Hematopoietic multipotent progenitor cell treated with erythropoietin and hydrocortisone succinate and interleukin-3 and kit ligand, for 8 days (in vitro differentiated cells): ENCODE results near the gene ATP13A3.
"Not testable (repeated sequence)": the region's sequence is repeated elsewhere in the genome, so short reads cannot be mapped to it uniquely, and the experiment has no call there.

Source experiments
- DNase-seq: peaks from one replicate; pipeline ENCODE4 v3.0.0-alpha.2; 2015

The ATP13A3 gene

GRCh38 chr3:194499516-194499915 lies 12.7 kb upstream of the ATP13A3 start:
- not testable (repeated sequence) for DNase-seq

GRCh38 chr3:194497799-194498575 lies 11.2 kb upstream of the ATP13A3 start:
- no peak for DNase-seq

DNA sequence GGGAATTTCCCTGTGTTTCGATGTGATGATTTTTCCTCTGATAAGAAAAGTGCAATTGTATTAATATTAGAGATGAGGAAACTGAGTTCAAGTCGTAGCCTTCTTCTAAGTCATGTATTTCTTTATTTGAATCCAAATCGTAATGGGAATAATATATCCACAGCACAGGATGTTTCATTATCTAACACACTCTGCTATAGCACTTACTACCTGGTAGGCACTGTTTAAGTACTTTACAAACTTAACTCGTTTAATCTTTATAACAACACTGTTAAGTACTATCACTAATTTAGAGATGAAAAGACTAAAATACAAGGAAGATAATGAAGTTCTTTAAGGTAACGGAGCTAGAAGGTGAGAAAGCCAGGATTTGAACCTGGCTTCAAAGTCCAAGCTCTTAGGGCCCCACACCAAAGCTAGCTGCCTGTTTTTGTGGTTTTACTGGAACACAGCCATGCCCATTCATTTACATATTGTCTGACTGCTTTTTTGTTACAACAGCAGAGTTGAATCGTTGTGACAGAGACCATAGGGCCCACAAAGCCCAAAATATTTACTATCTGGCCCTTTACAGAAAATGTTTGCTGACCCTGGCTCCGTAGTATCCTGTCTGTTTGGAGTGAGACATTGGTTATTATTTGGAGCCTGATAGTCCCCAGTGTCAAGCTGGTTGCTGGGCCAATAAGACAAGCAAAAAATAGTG lies 9.6 kb upstream of the ATP13A3 start:
- peak; percentile 59 for DNase-seq

DNA sequence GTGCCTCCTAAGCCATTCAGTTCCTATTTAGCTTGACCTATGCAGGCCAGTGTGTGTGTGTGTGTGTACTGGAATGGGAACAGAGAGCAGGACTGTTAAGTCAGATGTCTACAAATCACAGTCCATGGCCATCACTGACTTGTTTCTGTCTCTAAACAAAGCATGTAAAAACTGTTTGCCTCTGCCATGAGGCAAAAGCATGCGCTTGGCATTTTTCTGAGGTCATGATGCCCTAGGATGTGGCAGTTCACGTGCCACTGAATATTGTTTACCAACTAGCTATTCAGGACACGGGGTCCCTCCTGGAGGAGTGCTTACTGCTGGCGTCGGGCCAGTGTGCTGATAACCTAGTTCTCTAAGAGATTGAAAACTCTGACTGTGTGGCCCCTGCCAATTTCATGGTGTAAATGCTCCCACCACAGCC lies 8.2 kb upstream of the ATP13A3 start:
- DNase-seq: no peak

DNA sequence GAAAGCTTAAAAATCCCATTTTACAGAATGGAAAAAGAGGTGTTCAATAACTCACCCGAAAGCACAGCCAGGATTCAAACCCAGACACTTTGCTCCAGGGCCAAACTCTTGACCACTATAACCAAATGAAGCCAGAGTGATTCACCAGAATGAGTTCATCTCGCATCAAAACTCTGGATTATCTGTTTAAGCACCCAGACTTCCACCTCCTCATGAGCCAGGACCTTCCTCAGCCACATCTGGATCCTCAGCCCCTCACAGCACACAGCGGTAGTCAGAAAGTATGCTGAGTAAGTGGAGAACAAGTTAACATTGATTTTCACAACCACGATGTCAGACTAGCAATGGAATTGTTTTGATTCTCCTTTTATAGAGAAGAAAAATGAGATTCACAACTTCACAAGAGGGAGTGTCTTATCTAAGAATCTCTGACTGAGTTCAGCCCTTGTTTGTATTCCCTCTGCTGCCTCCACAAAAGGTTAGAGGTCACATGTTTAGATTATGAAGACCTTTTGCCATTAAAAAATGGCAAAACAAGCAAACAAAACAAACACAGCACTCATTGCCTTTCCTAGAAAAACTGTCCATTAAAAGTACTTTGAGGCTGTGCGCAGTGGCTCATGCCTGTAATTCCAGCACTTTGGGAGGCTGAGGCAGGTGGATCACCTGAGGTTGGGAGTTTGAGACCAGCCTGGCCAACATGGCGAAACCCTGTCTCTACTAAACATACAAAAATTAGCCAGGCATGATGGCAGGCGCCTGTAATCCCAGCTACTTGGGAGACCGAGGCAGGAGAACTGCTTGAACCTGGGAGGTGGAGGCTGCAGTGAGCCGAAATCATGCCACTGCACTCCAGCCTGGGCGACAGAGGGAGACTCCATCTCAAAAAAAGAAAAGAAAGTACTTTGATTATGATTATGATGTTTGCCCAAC lies 7.5 kb upstream of the ATP13A3 start:
- DNase-seq: not testable (repeated sequence)

DNA sequence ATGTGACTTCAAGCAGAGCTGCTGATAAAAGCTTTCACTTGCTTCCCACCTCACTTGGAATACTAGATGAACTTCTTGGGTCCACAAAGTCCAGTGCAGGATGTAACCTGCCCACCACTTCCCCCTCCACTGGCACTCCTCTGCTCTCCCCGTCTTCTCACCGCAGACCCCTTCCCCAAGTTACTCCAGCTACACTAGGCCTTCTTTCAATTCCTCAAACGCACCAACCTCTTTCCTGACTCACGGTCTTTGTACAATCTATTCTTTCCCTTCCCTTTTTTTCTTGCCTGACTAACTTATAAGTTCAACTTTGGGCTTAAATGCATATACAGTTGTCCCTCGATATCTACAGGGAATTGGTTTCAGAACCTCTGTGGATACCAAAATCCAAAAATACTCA lies 5.2 kb upstream of the ATP13A3 start:
- no peak for DNase-seq

GRCh38 chr3:194489736-194490612 lies 3.2 kb upstream of the ATP13A3 start:
- DNase-seq: peak; percentile 65

GRCh38 chr3:194488055-194488742 lies 1.4 kb upstream of the ATP13A3 start:
- DNase-seq: peak; percentile 93

GRCh38 chr3:194487289-194488054 lies 670 bp upstream of the ATP13A3 start:
- DNase-seq: peak; percentile 68

DNA sequence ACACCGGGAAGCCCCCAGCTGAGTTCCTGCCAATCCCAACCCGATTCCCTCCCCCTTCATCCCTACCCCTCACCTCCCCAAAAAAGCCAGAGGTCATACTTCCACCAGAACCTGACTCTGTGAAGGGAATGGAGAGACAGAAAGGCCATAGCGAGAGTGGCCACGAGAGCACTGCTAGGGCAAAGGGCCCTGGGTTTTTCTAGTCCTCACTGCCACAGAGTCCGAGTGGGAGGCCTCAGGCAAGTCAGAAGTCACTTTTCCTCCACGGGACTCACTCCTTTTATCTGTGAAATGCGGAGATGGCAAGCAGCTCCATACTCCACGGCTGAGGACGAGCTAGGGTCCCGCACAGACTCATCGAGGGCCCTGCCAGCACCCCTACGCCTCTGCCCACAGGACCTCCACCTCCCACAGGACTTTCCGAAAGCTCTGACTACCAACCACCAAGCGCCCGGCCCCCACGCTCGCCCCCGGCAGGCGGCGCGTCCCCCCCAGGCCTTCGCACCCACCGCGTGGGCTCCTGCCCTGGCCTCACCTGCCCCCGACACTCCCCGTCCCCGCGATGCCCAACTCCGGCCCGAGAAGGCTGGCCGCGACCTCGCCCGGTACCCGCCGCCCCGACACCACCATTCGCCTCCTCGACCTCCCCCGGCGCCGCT lies 792 bp downstream of the ATP13A3 start:
- DNase-seq: no peak

DNA sequence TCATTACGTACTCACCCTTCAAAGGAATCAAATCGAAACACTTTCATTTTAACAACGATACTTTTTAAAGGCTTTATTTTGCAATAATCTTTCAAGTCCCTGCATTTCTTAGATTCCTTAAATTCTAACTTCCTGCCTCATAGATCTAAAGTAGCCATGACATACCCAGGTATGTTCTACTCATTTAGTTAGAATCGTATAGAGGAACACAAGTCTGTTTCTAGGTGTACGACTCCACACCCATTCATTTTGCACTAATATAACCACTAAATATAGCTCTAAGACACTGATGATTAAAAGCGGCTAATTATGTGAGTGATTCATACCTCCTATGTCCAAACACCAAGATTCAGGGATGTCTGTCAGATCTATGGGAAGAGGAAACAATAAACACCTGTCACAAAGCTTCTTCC lies 1.3 kb downstream of the ATP13A3 start:
- no peak for DNase-seq

GRCh38 chr3:194484614-194485013 lies 2.2 kb downstream of the ATP13A3 start:
- no peak for DNase-seq

- DNase-seq: no peak
These were observed 3.0 kb downstream of the ATP13A3 start for GRCh38 chr3:194483850-194484249.

DNA sequence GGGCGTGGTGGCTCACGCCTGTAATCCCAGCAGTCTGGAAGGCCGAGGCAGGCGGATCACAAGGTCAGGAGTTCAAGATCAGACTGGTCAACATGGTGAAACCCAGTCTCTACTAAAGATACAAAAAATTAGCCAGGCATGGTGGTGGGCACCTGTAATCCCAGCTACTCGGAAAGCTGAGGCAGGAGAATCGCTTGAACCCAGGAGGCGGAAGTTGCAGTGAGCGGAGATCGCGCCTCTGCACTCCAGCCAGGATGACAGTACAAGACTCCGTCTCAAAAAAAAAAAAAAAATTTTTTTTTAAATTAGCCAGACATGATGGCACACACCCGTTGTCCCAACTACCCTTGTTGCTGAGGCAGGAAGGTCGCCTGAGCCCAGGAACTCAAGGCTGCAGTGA lies 4.0 kb downstream of the ATP13A3 start:
- DNase-seq: not testable (repeated sequence)

DNA sequence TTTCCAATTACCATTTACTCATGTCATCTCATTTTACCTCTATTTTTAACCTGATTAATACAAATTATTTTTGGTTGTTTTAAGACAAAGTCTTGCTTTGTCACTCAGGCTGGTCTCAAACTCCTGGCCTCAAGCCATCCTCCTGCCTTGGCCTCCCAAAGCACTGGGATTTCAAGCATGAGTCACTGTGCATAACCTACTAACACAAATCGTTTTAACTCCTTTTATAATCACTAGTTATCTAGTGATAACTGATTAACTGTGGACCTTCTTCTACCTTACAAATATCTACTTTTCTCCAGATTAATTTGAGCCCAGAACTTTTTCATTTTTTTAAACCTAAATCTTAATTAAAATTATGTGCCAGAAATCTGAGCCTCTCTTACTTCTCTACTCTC lies 4.6 kb downstream of the ATP13A3 start:
- DNase-seq: no peak

DNA sequence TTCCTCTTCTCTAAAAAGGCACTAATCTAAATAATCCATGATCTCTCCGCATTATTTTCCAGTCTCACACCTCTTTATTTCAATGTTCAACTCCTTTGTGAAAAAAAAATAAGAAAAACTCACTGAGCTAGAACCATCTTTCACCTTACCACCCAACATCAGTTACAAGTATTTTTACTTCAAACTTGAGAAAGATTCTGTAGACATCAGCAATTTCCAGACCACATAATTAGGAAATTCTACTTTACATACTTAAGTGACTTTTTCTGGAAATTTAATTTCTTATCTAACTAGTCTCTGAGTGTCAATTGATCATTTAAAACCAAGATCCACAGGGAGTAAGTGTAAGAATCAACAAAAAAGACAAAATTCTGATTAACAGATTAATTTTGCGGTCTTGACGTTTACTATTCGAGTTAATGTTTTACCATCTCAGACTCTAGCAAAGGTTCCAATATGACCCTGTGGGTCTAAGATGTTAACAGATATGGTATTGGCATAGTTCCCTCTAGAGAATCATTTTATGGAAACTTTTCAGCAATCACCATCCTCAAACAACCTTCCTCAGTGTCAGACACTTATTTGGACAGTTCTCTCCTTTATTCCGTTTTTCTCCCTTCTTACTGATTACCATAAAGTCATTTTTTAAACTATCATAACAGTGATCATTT lies 5.1 kb downstream of the ATP13A3 start:
- DNase-seq: no peak

DNA sequence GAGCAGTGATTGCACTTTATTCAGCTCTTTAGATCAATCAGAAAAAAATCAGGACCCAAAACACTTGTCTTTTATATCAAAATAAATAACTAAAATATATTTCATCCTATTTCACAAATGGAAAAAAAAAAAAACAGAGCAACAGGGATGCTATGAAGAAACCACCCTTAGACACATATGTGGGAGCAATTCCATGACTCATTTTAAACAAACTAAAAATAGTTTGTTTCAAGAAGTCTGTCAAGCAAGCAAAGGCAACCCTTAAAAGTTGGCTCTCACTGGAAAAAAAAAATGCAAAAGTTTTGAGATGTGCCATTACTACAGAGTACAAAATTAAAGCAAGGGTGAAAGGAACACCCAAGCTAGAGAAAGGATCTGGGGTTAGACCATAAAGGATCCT lies 5.7 kb downstream of the ATP13A3 start:
- DNase-seq: no peak

DNA sequence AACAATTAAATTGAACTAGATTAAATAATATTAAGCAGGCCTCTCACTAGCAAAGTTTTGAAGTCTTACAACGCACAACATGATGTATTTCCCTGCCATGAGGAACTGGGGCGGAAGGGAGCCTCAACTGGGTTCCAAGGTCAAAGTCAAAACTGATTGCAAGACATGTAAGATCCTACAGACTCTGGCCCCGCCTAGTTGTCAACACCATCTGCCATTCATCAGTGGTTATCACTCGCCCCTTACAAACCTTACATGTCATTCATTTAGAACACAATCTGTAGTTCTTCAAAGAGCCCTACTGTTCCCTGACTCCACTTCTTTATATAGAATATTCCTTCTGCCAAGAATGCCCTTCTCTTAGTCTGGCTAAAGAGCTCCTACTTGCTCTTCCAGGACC lies 10.0 kb downstream of the ATP13A3 start:
- peak; percentile 46 for DNase-seq

DNA sequence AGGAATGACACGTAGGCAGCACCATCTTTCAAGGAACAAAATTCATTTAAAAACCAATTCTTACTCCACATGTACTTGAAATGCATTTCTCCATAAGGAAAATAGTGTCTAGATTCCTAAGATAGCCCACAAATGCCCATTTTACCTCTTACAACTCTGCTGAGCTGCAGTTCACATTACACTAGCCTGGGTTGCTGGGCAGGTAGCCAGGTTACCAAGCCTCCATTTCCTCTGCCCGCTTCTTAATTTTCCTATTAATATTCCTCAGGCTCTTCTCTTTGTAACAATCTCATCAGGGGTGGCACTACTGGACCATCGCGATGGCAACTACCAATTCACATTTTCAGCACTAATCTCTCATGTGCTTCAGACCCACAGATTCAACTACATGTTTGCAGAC lies 10.8 kb downstream of the ATP13A3 start:
- DNase-seq: no peak
